Measurements from ENCODE around the gene CMYA5.

DNA sequence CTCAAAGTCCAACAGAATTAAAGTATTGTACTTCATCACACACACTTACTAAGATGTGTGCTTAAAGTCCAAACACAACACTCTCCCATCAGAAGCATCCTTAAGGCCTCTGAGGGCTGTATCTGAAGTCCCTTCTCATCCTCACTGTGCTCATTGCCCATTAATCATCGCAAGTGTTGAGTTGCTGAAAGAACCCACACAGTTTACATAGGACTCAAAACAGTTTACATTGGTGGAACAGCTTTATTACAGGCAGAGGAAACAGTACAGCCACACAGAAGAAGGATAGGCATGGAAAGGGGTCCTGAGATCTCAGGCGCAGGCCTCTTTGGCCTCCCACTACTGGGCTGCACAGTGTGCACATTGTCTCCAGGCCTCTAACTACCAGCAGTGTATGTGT lies 113.4 kb downstream of the CMYA5 start:
- TF ChIP-seq POLR2AphosphoS5 (IDR thresholded peaks at IDR 0.05; ENCODE audit: low read depth, low read length) (no peak), TAF1 (IDR thresholded peaks at IDR 0.05; ENCODE audit: borderline replicate concordance, low read depth, low read length) (no peak)
